Measurements from ENCODE around the gene FBXW10B. TPM values are rescaled to one million over a fixed set of nuclear protein-coding genes. Genes with fewer than 3 reads are reported as not detected.
"Not testable (repeated sequence)": the region's sequence is repeated elsewhere in the genome, so short reads cannot be mapped to it uniquely, and the experiment has no call there.

The FBXW10B gene
- 0.40 TPM for polyA plus RNA-seq (2013, experiment 1 of 2)
- polyA plus RNA-seq (2013, experiment 2 of 2): 0.29 TPM

GRCh38 chr17:15619331-15620058 lies at the start of gene FBXW10B:
Gene FBXW10B, minus strand, starts transcription at chr17:15619704. Its CDS starts 192 bp downstream, at chr17:15619512.
- not testable (repeated sequence) for H2AFZ ChIP-seq (ENCODE audit: low read depth, low read length); H2BK15ac ChIP-seq (ENCODE audit: low read depth, poor library complexity, severe bottlenecking); H3K4ac ChIP-seq (ENCODE audit: low read depth in 1 of 2, low read length in 2 of 2); H3K79me1 ChIP-seq (replicated peaks; ENCODE audit: low read length, poor library complexity, severe bottlenecking); H2AK5ac ChIP-seq (ENCODE audit: low read length, severe bottlenecking); H3K18ac ChIP-seq (ENCODE audit: low read depth in 1 of 2, low read length in 2 of 2); H2BK120ac ChIP-seq (ENCODE audit: low read depth, low read length); H3K36me3 ChIP-seq (ENCODE audit: control insufficient read depth in 1 of 2, insufficient read depth in 2 of 2, low read depth in 1 of 2, low read length in 2 of 2); H3K27ac ChIP-seq (ENCODE audit: low read length, poor library complexity, severe bottlenecking); H3K4me1 ChIP-seq (ENCODE audit: control insufficient read depth, insufficient read depth, low read depth, low read length); H3K27me3 ChIP-seq (ENCODE audit: control insufficient read depth in 1 of 2, insufficient read depth in 1 of 2, low read length in 2 of 2); H4K8ac ChIP-seq (ENCODE audit: low read length); DNase-seq; H3K23ac ChIP-seq (ENCODE audit: low read length in 2 of 2); H3K9me3 ChIP-seq (ENCODE audit: control insufficient read depth, low read length); H3K14ac ChIP-seq (ENCODE audit: low read length in 2 of 2); H2BK5ac ChIP-seq (ENCODE audit: low read depth, low read length, poor library complexity, severe bottlenecking); H2BK12ac ChIP-seq (ENCODE audit: low read length in 2 of 2); H3K4me2 ChIP-seq (ENCODE audit: low read length, poor library complexity, severe bottlenecking); H4K91ac ChIP-seq (ENCODE audit: low read length)
- H3K4me3 ChIP-seq (ENCODE audit: insufficient read depth in 1 of 2, low read depth in 1 of 2, low read length in 2 of 2): peak within 1 kb of the TSS in 1 of 2 experiments; percentile 62
- peak within 1 kb of the TSS; percentile 59 for H3K9ac ChIP-seq (ENCODE audit: low read length)
- WGBS: 63% methylated on average over 5 of the region's 12 CpGs

- no peak overlapping the region for H2AFZ ChIP-seq (ENCODE audit: low read depth, low read length)
- H3K9me3 ChIP-seq (ENCODE audit: control insufficient read depth, low read length): no peaks in the 10 kb centered on the region
- H3K27ac ChIP-seq (ENCODE audit: low read length, poor library complexity, severe bottlenecking): no peak overlapping the region
- H3K23ac ChIP-seq (ENCODE audit: low read length in 2 of 2): no peak overlapping the region
- no peak overlapping the region for H3K9ac ChIP-seq (ENCODE audit: low read length)
- H3K18ac ChIP-seq (ENCODE audit: low read depth in 1 of 2, low read length in 2 of 2): no peak overlapping the region
- no peaks in the 10 kb centered on the region for H3K27me3 ChIP-seq (ENCODE audit: control insufficient read depth in 1 of 2, insufficient read depth in 1 of 2, low read length in 2 of 2)
- no peak overlapping the region for H2BK15ac ChIP-seq (ENCODE audit: low read depth, poor library complexity, severe bottlenecking)
- H2BK12ac ChIP-seq (ENCODE audit: low read length in 2 of 2): no peak overlapping the region
- H3K36me3 ChIP-seq (ENCODE audit: control insufficient read depth in 1 of 2, insufficient read depth in 2 of 2, low read depth in 1 of 2, low read length in 2 of 2): peaks cover 8 to 14% of the 10 kb centered on the region in 2 experiments
- no peak overlapping the region for H2BK5ac ChIP-seq (ENCODE audit: low read depth, low read length, poor library complexity, severe bottlenecking)
- WGBS: 96% methylated on average over 5 of the region's 5 CpGs
- H4K8ac ChIP-seq (ENCODE audit: low read length): no peak overlapping the region
- no peak overlapping the region for H4K91ac ChIP-seq (ENCODE audit: low read length)
- no peak overlapping the region for H3K4ac ChIP-seq (ENCODE audit: low read depth in 1 of 2, low read length in 2 of 2)
- H3K14ac ChIP-seq (ENCODE audit: low read length in 2 of 2): no peak overlapping the region
- no peak overlapping the region for H3K4me2 ChIP-seq (ENCODE audit: low read length, poor library complexity, severe bottlenecking)
- H2AK5ac ChIP-seq (ENCODE audit: low read length, severe bottlenecking): no peak overlapping the region
- peaks cover 2% of the 10 kb centered on the region for H3K79me1 ChIP-seq (replicated peaks; ENCODE audit: low read length, poor library complexity, severe bottlenecking)
- peaks cover 7% of the 10 kb centered on the region for H3K4me1 ChIP-seq (ENCODE audit: control insufficient read depth, insufficient read depth, low read depth, low read length)
- H3K4me3 ChIP-seq (ENCODE audit: insufficient read depth in 1 of 2, low read depth in 1 of 2, low read length in 2 of 2): no peak overlapping the region
- no peak overlapping the region for H2BK120ac ChIP-seq (ENCODE audit: low read depth, low read length)
- no peak for DNase-seq
Measured at GRCh38 chr17:15663691-15664090, 44.2 kb upstream of the FBXW10B start.

- Histone ChIP-seq H3K36me3 (ENCODE audit: control insufficient read depth in 1 of 2, insufficient read depth in 2 of 2, low read depth in 1 of 2, low read length in 2 of 2) (peaks cover 8 to 18% of the 10 kb centered on the region in 2 experiments), H2AK5ac (ENCODE audit: low read length, severe bottlenecking) (no peak overlapping the region), H3K14ac (ENCODE audit: low read length in 2 of 2) (no peak overlapping the region), H3K4me1 (ENCODE audit: control insufficient read depth, insufficient read depth, low read depth, low read length) (peaks cover 7% of the 10 kb centered on the region), H2BK5ac (ENCODE audit: low read depth, low read length, poor library complexity, severe bottlenecking) (no peak overlapping the region), H2BK12ac (ENCODE audit: low read length in 2 of 2) (no peak overlapping the region), H2AFZ (ENCODE audit: low read depth, low read length) (no peak overlapping the region), H3K4me3 (ENCODE audit: insufficient read depth in 1 of 2, low read depth in 1 of 2, low read length in 2 of 2) (no peak overlapping the region), H3K18ac (ENCODE audit: low read depth in 1 of 2, low read length in 2 of 2) (no peak overlapping the region), H3K4me2 (ENCODE audit: low read length, poor library complexity, severe bottlenecking) (no peak overlapping the region), H2BK120ac (ENCODE audit: low read depth, low read length) (no peak overlapping the region), H3K27ac (ENCODE audit: low read length, poor library complexity, severe bottlenecking) (no peak overlapping the region), H3K27me3 (ENCODE audit: control insufficient read depth in 1 of 2, insufficient read depth in 1 of 2, low read length in 2 of 2) (no peaks in the 10 kb centered on the region), H3K9me3 (ENCODE audit: control insufficient read depth, low read length) (no peaks in the 10 kb centered on the region), H4K8ac (ENCODE audit: low read length) (no peak overlapping the region), H3K4ac (ENCODE audit: low read depth in 1 of 2, low read length in 2 of 2) (no peak overlapping the region), H4K91ac (ENCODE audit: low read length) (no peak overlapping the region), H3K23ac (ENCODE audit: low read length in 2 of 2) (no peak overlapping the region), H2BK15ac (ENCODE audit: low read depth, poor library complexity, severe bottlenecking) (no peak overlapping the region), H3K9ac (ENCODE audit: low read length) (no peak overlapping the region), H3K79me1 (replicated peaks; ENCODE audit: low read length, poor library complexity, severe bottlenecking) (peaks cover 2% of the 10 kb centered on the region)
- no peak for DNase-seq
- WGBS: 95% methylated on average over 6 of the region's 6 CpGs
Measured at GRCh38 chr17:15663176-15663575, 43.7 kb upstream of the FBXW10B start.

GRCh38 chr17:15662681-15663080 lies 43.2 kb upstream of the FBXW10B start:
- no peak for DNase-seq
- peaks cover 8 to 18% of the 10 kb centered on the region in 2 experiments for H3K36me3 ChIP-seq (ENCODE audit: control insufficient read depth in 1 of 2, insufficient read depth in 2 of 2, low read depth in 1 of 2, low read length in 2 of 2)
- no peak overlapping the region for H3K27ac ChIP-seq (ENCODE audit: low read length, poor library complexity, severe bottlenecking)
- H3K14ac ChIP-seq (ENCODE audit: low read length in 2 of 2): no peak overlapping the region
- no peak overlapping the region for H2BK12ac ChIP-seq (ENCODE audit: low read length in 2 of 2)
- no peak overlapping the region for H4K8ac ChIP-seq (ENCODE audit: low read length)
- no peak overlapping the region for H3K4me3 ChIP-seq (ENCODE audit: insufficient read depth in 1 of 2, low read depth in 1 of 2, low read length in 2 of 2)
- no peak overlapping the region for H3K9ac ChIP-seq (ENCODE audit: low read length)
- no peak overlapping the region for H2BK15ac ChIP-seq (ENCODE audit: low read depth, poor library complexity, severe bottlenecking)
- H3K4me2 ChIP-seq (ENCODE audit: low read length, poor library complexity, severe bottlenecking): no peak overlapping the region
- H2AFZ ChIP-seq (ENCODE audit: low read depth, low read length): no peak overlapping the region
- 96% methylated on average over 3 of the region's 3 CpGs for WGBS
- H2BK120ac ChIP-seq (ENCODE audit: low read depth, low read length): no peak overlapping the region
- H3K27me3 ChIP-seq (ENCODE audit: control insufficient read depth in 1 of 2, insufficient read depth in 1 of 2, low read length in 2 of 2): no peaks in the 10 kb centered on the region
- H2BK5ac ChIP-seq (ENCODE audit: low read depth, low read length, poor library complexity, severe bottlenecking): no peak overlapping the region
- H3K4me1 ChIP-seq (ENCODE audit: control insufficient read depth, insufficient read depth, low read depth, low read length): peaks cover 7% of the 10 kb centered on the region
- H3K79me1 ChIP-seq (replicated peaks; ENCODE audit: low read length, poor library complexity, severe bottlenecking): peaks cover 2% of the 10 kb centered on the region
- no peak overlapping the region for H3K18ac ChIP-seq (ENCODE audit: low read depth in 1 of 2, low read length in 2 of 2)
- H3K23ac ChIP-seq (ENCODE audit: low read length in 2 of 2): peak overlapping the region in 1 of 2 experiments; percentile 19
- H3K9me3 ChIP-seq (ENCODE audit: control insufficient read depth, low read length): no peaks in the 10 kb centered on the region
- no peak overlapping the region for H2AK5ac ChIP-seq (ENCODE audit: low read length, severe bottlenecking)
- no peak overlapping the region for H3K4ac ChIP-seq (ENCODE audit: low read depth in 1 of 2, low read length in 2 of 2)
- H4K91ac ChIP-seq (ENCODE audit: low read length): no peak overlapping the region

Measured in mesenchymal stem cell (in vitro differentiated cells and primary cell).